UCSD-AML1 (cell line): Measurements from ENCODE around the gene CLIP3.
"Not testable (repeated sequence)": the region's sequence is repeated elsewhere in the genome, so short reads cannot be mapped to it uniquely, and the experiment has no call there.

Source experiments
- DNase-seq: peaks from one replicate; lab custom pipeline; 2025; ENCODE audit not compliant: unreplicated experiment; lab: John Stamatoyannopoulos, UW

The CLIP3 gene

GRCh38 chr19:36009220-36009619 lies 23.5 kb downstream of the CLIP3 start:
- no peak for DNase-seq

DNA sequence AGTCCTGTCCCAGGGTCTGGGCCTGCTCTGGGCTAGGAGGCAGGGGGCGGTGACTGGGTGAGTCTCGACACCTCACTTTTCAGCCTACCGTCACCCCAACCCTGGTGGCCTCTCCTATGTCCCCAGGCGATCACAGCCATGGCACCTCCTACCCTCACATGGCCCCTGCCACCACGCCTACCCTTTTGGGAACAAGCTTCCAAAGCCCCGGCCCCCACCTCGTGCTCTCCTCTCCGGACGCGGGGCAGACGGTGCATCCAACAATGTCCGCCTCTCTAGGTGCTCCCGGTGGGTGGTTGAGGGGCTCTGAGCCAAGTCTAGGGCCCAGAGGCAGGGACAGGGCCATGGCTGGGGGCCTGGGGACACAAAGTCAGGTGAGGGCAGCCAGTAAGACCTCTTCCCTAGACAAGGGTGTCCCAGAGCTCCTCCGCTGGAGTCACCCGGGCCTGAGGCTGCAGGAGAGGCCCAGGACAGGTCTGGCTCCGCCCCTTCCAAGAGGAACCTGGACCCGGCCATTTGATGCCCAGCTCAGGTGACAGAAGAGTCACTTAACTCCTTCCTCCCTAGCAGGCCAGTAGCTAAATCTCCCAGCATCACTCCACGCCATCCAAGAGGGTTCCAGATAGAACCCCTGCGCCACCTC lies 24.2 kb downstream of the CLIP3 start, which contains the start of gene SYNE4:
SYNE4 (minus strand) TSS at position 478 of the 643 bp plus-strand sequence; CDS start at position 346, 132 bp downstream.
- DNase-seq = no peak

DNA sequence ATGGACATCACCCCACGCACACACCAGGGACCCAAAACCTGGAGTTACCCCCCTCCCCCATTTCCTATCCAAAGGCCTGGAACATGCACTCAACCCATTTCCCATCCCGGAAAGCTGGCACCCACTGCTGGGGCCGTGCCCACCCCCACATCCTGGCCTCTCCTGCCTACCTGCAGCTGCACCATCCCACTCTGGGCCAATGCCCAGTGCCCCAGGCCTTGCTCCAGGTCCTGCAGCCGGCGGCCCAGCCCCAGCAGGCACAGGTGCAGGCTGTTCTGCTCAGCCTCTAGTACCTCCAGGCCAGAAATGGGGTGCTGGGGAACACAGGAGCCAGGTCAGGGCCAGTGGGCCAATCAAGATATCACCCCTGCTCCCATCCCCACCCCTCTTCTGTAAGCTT lies 25.7 kb downstream of the CLIP3 start:
- DNase-seq = no peak

DNA sequence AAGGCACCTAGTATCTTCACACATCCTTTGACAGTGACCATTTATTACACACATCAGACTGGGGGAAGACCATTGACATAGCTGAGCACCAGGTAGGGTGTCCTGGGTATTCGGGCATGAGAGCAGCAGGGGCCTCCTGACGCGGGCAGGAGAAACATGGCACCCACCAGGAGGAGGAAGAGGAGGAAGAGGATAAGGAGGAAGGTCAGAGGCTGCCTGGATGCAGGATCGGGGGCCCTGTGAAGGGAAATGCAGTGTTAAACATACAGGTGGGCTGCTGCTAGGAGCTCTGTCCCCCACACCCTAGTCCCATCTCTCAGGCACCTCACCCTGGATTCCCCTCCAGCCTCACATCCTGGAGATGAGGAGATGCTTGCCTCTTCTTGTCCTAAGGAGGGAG lies 29.4 kb downstream of the CLIP3 start:
- no peak for DNase-seq

DNA sequence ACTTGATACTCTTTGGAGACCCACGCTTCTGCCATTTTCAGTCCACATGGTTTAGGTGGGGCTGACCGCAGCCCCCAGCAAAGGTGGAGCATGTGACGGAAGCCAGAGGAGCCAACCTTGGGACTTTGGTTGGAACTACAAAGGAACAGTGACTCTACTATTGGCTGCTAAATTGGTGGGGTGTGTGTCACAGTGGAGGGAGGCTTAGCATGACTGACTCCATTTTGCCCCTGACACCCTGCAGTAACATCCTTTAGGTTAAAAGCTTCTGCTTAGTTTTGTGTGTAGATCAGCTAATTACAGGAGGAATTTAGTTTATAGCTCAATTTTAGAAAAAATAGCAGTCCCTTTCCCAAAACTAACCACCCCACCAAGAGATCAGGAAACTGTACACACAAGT lies 31.1 kb downstream of the CLIP3 start:
- DNase-seq = no peak

GRCh38 chr19:35996777-35997176 lies 35.9 kb downstream of the CLIP3 start:
- DNase-seq = no peak

DNA sequence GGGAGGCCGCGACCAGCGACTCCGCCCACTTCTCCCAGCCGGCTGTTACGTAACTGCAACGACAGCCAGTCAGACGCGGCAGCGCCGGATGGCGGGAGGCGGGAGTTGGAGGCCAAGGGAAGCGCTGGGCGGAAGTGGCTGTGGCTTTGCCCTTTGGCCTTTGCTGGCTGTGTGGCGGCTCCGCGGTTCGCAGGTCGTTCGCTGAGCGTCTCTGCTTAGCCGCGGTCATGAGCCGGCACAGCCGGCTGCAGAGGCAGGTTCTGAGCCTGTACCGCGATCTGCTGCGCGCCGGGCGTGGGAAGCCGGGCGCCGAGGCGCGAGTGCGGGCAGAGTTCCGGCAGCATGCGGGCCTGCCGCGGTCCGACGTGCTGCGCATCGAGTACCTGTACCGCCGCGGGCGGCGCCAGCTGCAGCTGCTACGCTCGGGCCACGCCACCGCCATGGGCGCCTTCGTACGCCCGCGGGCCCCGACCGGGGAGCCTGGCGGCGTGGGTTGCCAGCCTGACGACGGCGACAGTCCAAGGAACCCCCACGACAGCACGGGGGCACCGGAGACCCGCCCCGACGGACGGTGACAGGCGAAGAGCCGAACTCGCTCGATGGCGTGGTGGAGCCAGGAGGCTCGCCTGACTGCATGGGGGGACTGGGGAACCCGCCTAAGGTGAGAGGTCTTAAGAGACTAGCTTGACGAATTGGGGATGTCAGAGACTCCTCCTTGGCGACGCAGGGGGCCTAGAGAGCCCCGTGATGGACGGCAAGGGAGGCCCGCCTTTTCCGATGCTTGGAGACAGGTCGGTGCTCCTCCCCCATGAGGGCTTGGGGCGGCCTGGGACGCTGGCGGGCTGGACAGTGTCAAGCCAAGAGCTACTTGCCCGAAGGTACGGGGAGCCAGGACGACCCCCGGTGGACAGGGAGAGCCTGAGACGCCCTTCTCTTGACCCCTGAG lies 37.4 kb downstream of the CLIP3 start, which contains the start of gene SDHAF1:
SDHAF1 (plus strand) TSS at position 141 of the 946 bp plus-strand sequence; CDS start at position 228, 87 bp downstream.
- peak; percentile 94 for DNase-seq

DNA sequence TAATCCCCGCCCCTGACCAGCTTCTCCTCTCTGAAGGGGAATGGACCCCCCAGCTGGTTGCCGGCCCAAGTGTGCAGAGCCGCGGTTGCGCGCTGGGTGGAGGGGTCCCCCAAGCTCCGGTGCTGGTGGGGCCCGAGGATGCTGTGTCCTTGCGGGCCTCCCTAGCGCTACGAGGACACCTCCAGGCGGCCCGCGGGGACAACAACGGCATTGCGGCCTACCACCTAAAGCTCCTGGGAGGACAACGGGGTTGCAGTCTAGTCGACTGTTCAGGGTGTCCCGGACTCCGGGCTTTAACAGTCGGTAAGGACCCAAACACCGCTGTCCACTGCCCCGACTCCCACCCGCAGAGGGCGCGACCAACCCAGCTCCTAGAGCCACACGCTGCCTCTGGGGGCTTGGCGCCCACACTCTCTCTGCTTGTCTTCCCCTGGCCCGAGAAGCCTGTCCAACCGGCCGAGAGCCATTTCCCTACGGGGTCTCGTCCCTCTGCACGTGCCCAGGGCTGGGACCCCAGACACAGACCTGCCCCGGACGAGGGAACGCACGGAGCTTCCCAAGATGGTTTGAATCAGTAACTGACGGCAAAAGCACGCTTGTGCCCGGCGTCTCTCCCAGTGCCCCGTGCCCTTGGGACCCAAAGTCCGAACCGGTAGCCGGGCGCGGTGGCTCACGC lies 38.6 kb downstream of the CLIP3 start:
- no peak for DNase-seq

- no peak for DNase-seq
Observed at GRCh38 chr19:35992907-35993765, 39.5 kb downstream of the CLIP3 start.

- DNase-seq = no peak
Observed at GRCh38 chr19:35991731-35992450, 40.8 kb downstream of the CLIP3 start.

DNA sequence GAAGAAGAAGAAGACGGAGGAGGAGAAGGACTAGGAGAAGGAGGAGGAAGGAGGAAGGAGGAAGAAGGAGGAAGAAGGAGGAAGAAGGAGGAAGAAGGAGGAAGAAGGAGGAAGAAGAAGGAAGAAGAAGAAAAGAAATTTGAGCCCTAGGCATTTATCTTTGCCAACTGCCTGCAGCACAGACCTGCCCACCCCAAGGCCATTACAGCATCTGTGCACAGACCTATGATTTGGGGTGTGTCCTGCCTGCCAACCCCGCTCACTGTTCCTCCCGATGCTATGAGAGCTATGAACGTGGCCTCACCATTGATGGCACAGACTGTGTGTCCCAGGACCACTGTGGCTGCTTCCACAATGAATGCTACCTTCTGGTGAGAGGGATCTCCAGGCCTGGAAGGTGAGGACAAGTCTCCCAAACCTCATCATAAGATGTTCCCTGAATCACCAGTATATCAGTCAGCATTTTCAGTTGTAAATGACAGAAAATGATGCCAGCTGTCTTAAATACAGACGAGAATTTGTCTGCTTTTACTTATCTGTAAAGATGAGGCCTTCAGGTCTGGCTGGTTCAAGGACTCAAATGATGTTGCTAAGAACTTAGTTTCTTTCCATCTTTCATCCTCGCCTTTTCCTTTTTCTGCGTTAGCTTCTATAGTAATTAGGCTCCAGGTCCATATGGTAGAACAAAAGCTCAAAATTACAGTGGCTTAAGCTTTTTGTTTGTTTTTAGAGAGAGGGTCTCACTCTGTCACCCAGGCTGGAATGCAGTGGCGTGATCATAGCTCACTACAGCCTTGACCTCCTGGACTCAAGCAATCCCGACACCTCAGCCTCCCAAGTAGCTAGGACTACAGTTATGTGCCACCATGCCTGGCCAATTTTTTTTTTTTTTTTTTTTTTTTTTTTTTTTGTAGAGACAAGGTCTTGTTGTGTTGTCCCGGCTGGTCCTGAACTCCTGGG lies 41.6 kb downstream of the CLIP3 start:
- no peak for DNase-seq

- no peak for DNase-seq
Observed at GRCh38 chr19:35990156-35990555, 42.5 kb downstream of the CLIP3 start.

- no peak for DNase-seq
Observed at GRCh38 chr19:35988824-35989223, 43.8 kb downstream of the CLIP3 start.

GRCh38 chr19:35987571-35987896 lies 45.1 kb downstream of the CLIP3 start:
- no peak for DNase-seq

- DNase-seq = peak; percentile 73
Observed at GRCh38 chr19:35986664-35987570, 45.8 kb downstream of the CLIP3 start.

- DNase-seq = no peak
Observed at GRCh38 chr19:35986111-35986510, 46.6 kb downstream of the CLIP3 start.

GRCh38 chr19:35983177-35983576 lies 49.5 kb downstream of the CLIP3 start:
- no peak for DNase-seq

GRCh38 chr19:35980997-35981396 lies 51.7 kb downstream of the CLIP3 start:
- DNase-seq = not testable (repeated sequence)
